ENCODE measurements around the gene GP9.

DNA sequence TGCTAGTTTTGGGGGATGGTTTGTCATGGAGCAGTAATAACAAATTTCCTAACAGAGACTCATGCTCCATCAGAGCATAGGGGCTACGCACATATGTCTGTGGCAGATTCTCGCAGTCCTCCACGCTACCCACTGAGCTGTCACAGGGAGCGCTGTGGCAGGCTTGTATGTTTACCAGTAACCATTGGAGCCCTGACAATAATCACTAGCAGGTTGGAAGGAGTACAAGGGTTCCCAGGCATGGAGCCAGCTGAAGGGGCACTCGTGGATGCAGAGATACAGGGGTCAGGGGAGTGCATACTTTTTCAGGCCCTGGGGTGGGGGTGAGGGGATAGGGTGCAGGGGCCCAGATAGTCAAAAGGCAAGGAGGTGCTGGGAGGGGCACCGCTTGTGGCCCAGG, 7.9 kb upstream of the GP9 start:
- TF ChIP-seq FOXP1 (CRISPR knock-in tag; IDR thresholded peaks at IDR 0.05): no peak
- TF ChIP-seq KLF1 (tag; IDR thresholded peaks at IDR 0.05): no peak
- TF ChIP-seq CTCF (IDR thresholded peaks at IDR 0.05 in 2 of 3, conservative IDR thresholded peaks at IDR 0.05 in 1 of 3; ENCODE audit: insufficient read depth in 2 of 3, low read depth in 1 of 3, low read length in 3 of 3): no peak
- no peak for TF ChIP-seq CTCFL (IDR thresholded peaks at IDR 0.05; ENCODE audit: borderline replicate concordance, insufficient read depth, low read depth, low read length, poor library complexity, severe bottlenecking)
- no peak for TF ChIP-seq ZFX (CRISPR knock-in tag; IDR thresholded peaks at IDR 0.05)
- no peak for TF ChIP-seq CHCHD3 (CRISPR knock-in tag; IDR thresholded peaks at IDR 0.05)
- TF ChIP-seq BACH1 (tag; IDR thresholded peaks at IDR 0.05): no peak
- TF ChIP-seq GATA2 (CRISPR knock-in tag; IDR thresholded peaks at IDR 0.05): no peak
- TF ChIP-seq LCOR (CRISPR knock-in tag; IDR thresholded peaks at IDR 0.05): no peak
- no peak for TF ChIP-seq MXI1 (IDR thresholded peaks at IDR 0.05; ENCODE audit: low read depth, low read length)
- TF ChIP-seq NELFE (IDR thresholded peaks at IDR 0.05; ENCODE audit: insufficient read depth, insufficient read length): no peak
